Stimulated activated CD8-positive, alpha-beta memory T cell treated with anti-CD3 and anti-CD28 coated beads, Interleukin-12 subunit alpha, Interleukin-12 subunit beta, amount 100 ng/mL, for 1 hour (primary cell): ENCODE results near the gene JMJD6.
A peak's percentile ranks its signal among the peaks of the same experiment; 100 is the strongest.

Source experiments
- DNase-seq: peaks from one replicate; pipeline ENCODE4 v3.0.0-alpha.2; 2020; ENCODE audit warnings: low read depth

JMJD6 gene

GRCh38 chr17:76697702-76698465 lies 28.5 kb downstream of the JMJD6 start:
- no peak for DNase-seq

GRCh38 chr17:76696763-76697701 lies 29.4 kb downstream of the JMJD6 start:
- DNase-seq: no peak

GRCh38 chr17:76695059-76695831 lies 31.2 kb downstream of the JMJD6 start:
- no peak for DNase-seq

DNA sequence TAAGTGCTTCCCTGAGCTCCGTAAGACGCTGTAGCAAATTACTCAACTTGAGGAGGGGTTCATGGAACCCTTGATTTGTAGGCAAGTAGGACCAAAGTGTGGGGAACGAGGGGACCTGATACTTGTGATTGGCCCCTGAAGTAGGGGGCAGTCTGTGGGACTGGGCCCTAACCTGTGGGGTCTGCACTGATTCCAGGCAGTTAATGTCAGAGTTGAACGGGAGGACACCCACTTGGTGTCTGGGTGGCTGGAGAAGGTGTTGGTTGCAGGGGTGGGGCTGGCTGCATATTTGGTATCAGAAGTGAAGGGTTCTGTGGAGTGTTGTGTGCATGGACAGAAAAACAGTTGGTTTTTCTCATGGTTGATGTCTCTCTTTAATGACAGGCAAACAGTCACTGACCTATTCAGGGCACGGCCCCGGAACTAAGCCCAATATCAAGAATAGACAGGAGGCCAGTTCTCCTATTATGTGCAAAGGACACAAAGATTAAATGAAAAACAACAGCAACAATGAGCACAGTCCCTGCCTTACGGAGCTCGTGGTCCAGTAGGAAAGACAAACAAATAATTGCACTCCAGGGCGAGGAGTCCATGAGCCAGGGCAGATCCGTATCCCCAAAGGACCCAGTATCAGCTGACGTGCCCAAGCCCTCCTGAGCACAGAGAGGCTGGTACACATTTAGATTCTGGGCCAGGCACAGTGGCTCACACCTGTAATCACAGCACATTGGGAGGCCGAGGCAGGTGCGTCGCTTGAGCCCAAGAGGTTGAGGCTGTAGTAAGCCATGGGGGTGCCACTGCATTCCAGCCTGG lies 34.8 kb downstream of the JMJD6 start:
- DNase-seq: no peak

GRCh38 chr17:76690596-76691280 lies 35.7 kb downstream of the JMJD6 start:
- DNase-seq: no peak

- no peak for DNase-seq
Measured at GRCh38 chr17:76689859-76690258, 36.5 kb downstream of the JMJD6 start.

GRCh38 chr17:76688165-76688622 lies 38.2 kb downstream of the JMJD6 start:
- DNase-seq: no peak

- no peak for DNase-seq
Measured at GRCh38 chr17:76687298-76688164, 38.9 kb downstream of the JMJD6 start.

- DNase-seq: no peak
Measured at GRCh38 chr17:76686538-76687297, 39.7 kb downstream of the JMJD6 start.

- no peak for DNase-seq
Measured at GRCh38 chr17:76685846-76686245, 40.6 kb downstream of the JMJD6 start.

GRCh38 chr17:76685366-76685765 lies 41.0 kb downstream of the JMJD6 start:
- DNase-seq: no peak

DNA sequence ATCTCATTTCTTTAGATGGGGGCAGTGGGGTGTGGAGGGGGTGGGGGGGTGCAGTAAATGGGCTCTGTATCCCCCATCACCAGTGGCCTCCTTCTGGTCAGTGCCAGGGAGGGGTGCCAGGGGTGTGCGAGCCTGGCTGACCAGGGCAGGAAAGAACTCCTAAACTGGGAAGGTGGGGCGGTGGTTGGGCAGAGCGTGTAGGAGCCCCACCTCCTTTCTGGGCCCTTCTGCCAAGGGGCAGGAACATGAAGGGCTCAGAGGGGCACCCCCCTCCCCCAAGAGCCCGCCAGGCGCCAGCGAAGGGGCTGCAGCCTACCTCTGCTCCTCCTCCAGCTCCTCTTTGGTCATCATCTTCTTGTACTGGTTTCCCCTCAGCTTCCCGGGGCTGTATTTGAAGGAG lies 41.6 kb downstream of the JMJD6 start:
- no peak for DNase-seq

GRCh38 chr17:76683921-76684745 lies 42.3 kb downstream of the JMJD6 start:
- DNase-seq: no peak

GRCh38 chr17:76683011-76683755 lies 43.2 kb downstream of the JMJD6 start:
- DNase-seq: no peak

DNA sequence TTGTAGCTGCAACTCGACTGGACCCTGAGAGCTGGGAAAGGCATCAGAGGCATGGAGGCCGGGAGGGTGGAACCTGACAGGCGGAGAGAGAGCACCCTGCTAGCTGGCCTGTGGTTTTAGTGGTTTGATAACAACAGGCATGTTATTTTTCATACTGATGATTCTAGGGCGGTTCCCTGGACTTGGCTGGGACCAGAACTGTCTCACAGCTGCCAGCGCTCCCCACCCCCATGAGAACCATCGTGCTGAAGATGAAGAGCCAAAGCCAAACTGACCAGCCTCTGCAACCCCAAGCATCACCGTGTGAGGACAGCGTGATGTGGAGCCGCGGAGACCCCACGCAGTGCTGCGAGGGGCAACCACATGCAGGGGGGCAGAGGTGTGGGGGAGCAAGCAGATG lies 44.1 kb downstream of the JMJD6 start:
- DNase-seq: no peak

- DNase-seq: peak; percentile 59
Measured at GRCh38 chr17:76681222-76682137, 44.9 kb downstream of the JMJD6 start.
